H1 (cell line): ENCODE data around the gene VEZT. TPM values are rescaled to one million over a fixed set of nuclear protein-coding genes. Genes with fewer than 3 reads are reported as not detected.

Source experiments
- CTCF ChIA-PET: fragments of 300-600 bp; sonication (Branson Sonifier 250); formaldehyde crosslinking; loops from one replicate; lab custom pipeline; 2021; ENCODE audit not compliant: partially characterized antibody; lab: Charles Lee
- POLR2A ChIA-PET: fragments of 300-600 bp; sonication (Branson Sonifier 250); formaldehyde crosslinking; loops from one replicate; lab custom pipeline; 2021; ENCODE audit warnings: inconsistent platforms; ENCODE audit not compliant: partially characterized antibody; lab: Charles Lee
- DNase-seq, 2 experiments: peaks; one replicate each; pipeline versions ENCODE4 v3.0.0 to v3.0.0-alpha.2; 2010 to 2022; ENCODE audit warnings: low spot score in 2 of 2, low read depth in 1 of 2, mixed read lengths in 1 of 2
- FAIRE-seq: peaks from 2 replicates; lab custom pipeline; 2011; peaks lifted over from hg19 to GRCh38; lab: Jason Lieb, UNC
- H2AFZ ChIP-seq: 2 replicates; pipeline ENCODE4 v1.8.1; 2012; ENCODE audit warnings: low read length, inconsistent platforms
- H2AK5ac ChIP-seq: 2 replicates; pipeline ENCODE4 v1.6.1; 2013; ENCODE audit warnings: low read depth, low read length
- H2BK120ac ChIP-seq: replicated peaks from 2 replicates; pipeline ENCODE3; 2013; ENCODE audit warnings: low read depth, low read length, inconsistent platforms
- H2BK12ac ChIP-seq: 2 replicates; pipeline ENCODE4 v1.6.1; 2013; ENCODE audit warnings: low read depth, low read length
- H2BK15ac ChIP-seq: 2 replicates; pipeline ENCODE4 v1.6.1; 2013; ENCODE audit warnings: low read length
- H2BK20ac ChIP-seq: 2 replicates; pipeline ENCODE4 v1.6.1; 2013; ENCODE audit warnings: low read length
- H2BK5ac ChIP-seq: 2 replicates; pipeline ENCODE4 v1.6.1; 2013; ENCODE audit warnings: low read depth, low read length
- H3K14ac ChIP-seq: 2 replicates; pipeline ENCODE4 v1.6.1; 2013; ENCODE audit warnings: inconsistent platforms; ENCODE audit not compliant: insufficient read length
- H3K18ac ChIP-seq: 2 replicates; pipeline ENCODE4 v1.6.1; 2013; ENCODE audit warnings: low read length; ENCODE audit errors: extremely low read depth
- H3K23ac ChIP-seq: 2 replicates; pipeline ENCODE4 v1.6.1; 2013; ENCODE audit warnings: inconsistent platforms; ENCODE audit not compliant: insufficient read length
- H3K23me2 ChIP-seq: 2 replicates; pipeline ENCODE4 v1.6.1; 2013; ENCODE audit warnings: low read depth, low read length
- H3K27ac ChIP-seq: 2 replicates; pipeline ENCODE4 v1.6.1; 2011; ENCODE audit warnings: low read depth, low read length, inconsistent platforms
- H3K27me3 ChIP-seq, 4 experiments: replicated peaks in 1 of 4; 1 replicate in 1 of 4; 2 replicates in 3 of 4; pipeline versions ENCODE4 v1.6.1 to v1.8.1; 2011 to 2013; ENCODE audit warnings: low read length in 3 of 4, mild to moderate bottlenecking in 3 of 4, inconsistent platforms in 2 of 4, mixed read lengths in 2 of 4, moderate library complexity in 1 of 4; ENCODE audit not compliant: control insufficient read depth in 3 of 4, insufficient read depth in 3 of 4; ENCODE audit errors: extremely low read depth in 1 of 4
- H3K36me3 ChIP-seq, 4 experiments: 2 replicates each; pipeline versions ENCODE4 v1.6.1 to v1.8.1; 2011 to 2013; ENCODE audit warnings: mild to moderate bottlenecking in 4 of 4, low read length in 3 of 4, moderate library complexity in 2 of 4, control low read depth in 1 of 4, inconsistent platforms in 1 of 4; ENCODE audit not compliant: insufficient read depth in 4 of 4, control insufficient read depth in 2 of 4
- H3K4ac ChIP-seq: replicated peaks from 2 replicates; pipeline ENCODE3; 2013; ENCODE audit warnings: low read length, low read depth, mixed read lengths, inconsistent platforms; ENCODE audit not compliant: insufficient read length
- H3K4me1 ChIP-seq, 4 experiments: replicated peaks in 1 of 4; 1 replicate in 1 of 4; 2 replicates in 3 of 4; pipeline versions ENCODE4 v1.6.1 to v1.8.1; 2011 to 2013; ENCODE audit warnings: low read length in 3 of 4, inconsistent platforms in 2 of 4, mixed read lengths in 1 of 4; ENCODE audit not compliant: insufficient read depth in 4 of 4, control insufficient read depth in 3 of 4
- H3K4me2 ChIP-seq, 2 experiments: 2 replicates each; pipeline versions ENCODE4 v1.6.1 to v1.8.1; 2011 to 2013; ENCODE audit warnings: low read depth in 2 of 2, low read length in 2 of 2, control low read depth in 1 of 2, inconsistent platforms in 1 of 2, mild to moderate bottlenecking in 1 of 2; ENCODE audit not compliant: insufficient read depth in 1 of 2
- H3K4me3 ChIP-seq, 4 experiments: fragments of 200-600, 300-600 bp in 1 of 4; sonication (generic), shearing (Covaris generic), sonication (Bioruptor Twin) in 1 of 4; 2 replicates each; pipeline versions ENCODE4 v1.5.1 to v1.8.1; 2011 to 2016; ENCODE audit warnings: low read length in 4 of 4, low read depth in 3 of 4, control low read depth in 2 of 4, inconsistent platforms in 2 of 4, mild to moderate bottlenecking in 2 of 4, mixed read lengths in 1 of 4, moderate library complexity in 1 of 4; ENCODE audit not compliant: insufficient read depth in 2 of 4; ENCODE audit errors: extremely low read depth in 1 of 4
- H3K56ac ChIP-seq: replicated peaks from 2 replicates; pipeline ENCODE3; 2013; ENCODE audit warnings: low read depth, mild to moderate bottlenecking, mixed read lengths, low read length, inconsistent platforms; ENCODE audit not compliant: insufficient read length
- H3K79me1 ChIP-seq: 2 replicates; pipeline ENCODE4 v1.6.1; 2013; ENCODE audit warnings: low read depth, low read length, control low read depth
- H3K79me2 ChIP-seq, 2 experiments: 2 replicates each; pipeline versions ENCODE4 v1.6.1 to v1.8.1; 2012 to 2013; ENCODE audit warnings: low read length in 2 of 2, mild to moderate bottlenecking in 2 of 2, inconsistent platforms in 1 of 2; ENCODE audit not compliant: insufficient read depth in 2 of 2, control insufficient read depth in 1 of 2
- H3K9ac ChIP-seq, 4 experiments: replicated peaks in 1 of 4; 1 replicate in 1 of 4; 2 replicates in 3 of 4; pipeline versions ENCODE4 v1.6.1 to v1.8.1; 2011 to 2013; ENCODE audit warnings: low read depth in 3 of 4, low read length in 3 of 4, control low read depth in 2 of 4, mild to moderate bottlenecking in 2 of 4, moderate library complexity in 2 of 4, inconsistent platforms in 1 of 4; ENCODE audit errors: extremely low read depth in 1 of 4
- H3K9me3 ChIP-seq, 2 experiments: 2 replicates each; pipeline versions ENCODE4 v1.6.1 to v1.8.1; 2012 to 2013; ENCODE audit warnings: mild to moderate bottlenecking in 2 of 2, moderate library complexity in 2 of 2, control low read depth in 1 of 2, inconsistent platforms in 1 of 2, low read depth in 1 of 2, low read length in 1 of 2, mixed read lengths in 1 of 2; ENCODE audit not compliant: insufficient read depth in 2 of 2
- H4K20me1 ChIP-seq, 2 experiments: replicated peaks in 1 of 2; 2 replicates each; pipeline versions ENCODE3 to v1.8.1; 2011 to 2013; ENCODE audit warnings: inconsistent platforms in 2 of 2, low read length in 2 of 2, mild to moderate bottlenecking in 1 of 2; ENCODE audit not compliant: insufficient read depth in 2 of 2, control insufficient read depth in 1 of 2
- H4K5ac ChIP-seq: 2 replicates; pipeline ENCODE4 v1.6.1; 2013; ENCODE audit warnings: low read length, low read depth, mixed read lengths, inconsistent platforms; ENCODE audit not compliant: insufficient read length
- H4K8ac ChIP-seq: 2 replicates; pipeline ENCODE4 v1.8.0; 2013; ENCODE audit warnings: mild to moderate bottlenecking, moderate library complexity, low read length, inconsistent platforms; ENCODE audit not compliant: insufficient read depth; ENCODE audit errors: extremely low read depth
- H4K91ac ChIP-seq: replicated peaks from 2 replicates; pipeline ENCODE3; 2013; ENCODE audit warnings: low read length, mixed read lengths, inconsistent platforms; ENCODE audit not compliant: insufficient read length
- SP2 ChIP-seq: IDR thresholded peaks from 2 replicates; pipeline ENCODE4 v1.6.1; 2012; ENCODE audit warnings: mild to moderate bottlenecking, low read length, inconsistent platforms
- TBP ChIP-seq: IDR thresholded peaks from 2 replicates; pipeline ENCODE4 v1.6.1; 2011; ENCODE audit warnings: low read depth, low read length, improper control_type of control experiment
- WGBS, 2 experiments: shearing (Covaris generic) in 1 of 2; methylation state at CpG; one replicate each; pipeline versions ENCODE4 v1.1.6 to v1.1.7; 2013 to 2015; ENCODE audit warnings: low lambda C conversion rate in 2 of 2, mixed read lengths in 2 of 2, inconsistent platforms in 1 of 2, low coverage in 1 of 2, missing lambda C conversion rate in 1 of 2; ENCODE audit not compliant: insufficient replicate concordance in 2 of 2, insufficient coverage in 1 of 2, insufficient read length in 1 of 2; ENCODE audit errors: extremely low coverage in 1 of 2, missing lambda C conversion rate in 1 of 2; 5-methylcytosine and 5-hydroxymethylcytosine counted together
- polyA plus RNA-seq, 7 experiments: library from polyadenylated mRNA; depleted of rRNA in 3 of 7; stranded (reverse) in 5 of 7; unstranded in 2 of 7; fragments of >200 nt in 5 of 7; fragments of 200-250 nt in 2 of 7; gene quantifications; 1 replicate in 5 of 7; 2 replicates in 1 of 7; 4 replicates in 1 of 7; pipeline versions ENCODE4 v1.2.1 to v1.2.3, GENCODE V29; 2011 to 2013; ENCODE audit warnings: missing spikeins in 2 of 7, mixed read lengths in 2 of 7
- total RNA-seq: library from RNA; stranded (reverse); fragmentation: NEBNext Ultra II Directional; extraction: Animal tissue kit (Norgen Biotek cat#: 25700); gene quantifications from 2 replicates; pipeline ENCODE4 v1.2.1, GENCODE V29; 2021
- TF ChIP-seq, protein P1 (sequence below), 3 experiments: IDR thresholded peaks; 1 replicate in 2 of 3; 2 replicates in 1 of 3; pipeline versions ENCODE4 v1.5.1 to v1.6.1; 2011; ENCODE audit warnings: low read length in 3 of 3, mild to moderate bottlenecking in 3 of 3, inconsistent platforms in 2 of 3, low read depth in 1 of 3, moderate library complexity in 1 of 3; ENCODE audit not compliant: insufficient read depth in 1 of 3; ENCODE audit errors: control extremely low read depth in 1 of 3
- TF ChIP-seq, protein P2 (sequence below): IDR thresholded peaks from 2 replicates; pipeline ENCODE4 v1.6.1; 2011; ENCODE audit warnings: low read depth, mild to moderate bottlenecking, low read length; ENCODE audit not compliant: insufficient read depth

Gene VEZT
- total and polyA plus RNA-seq, 2 of the 8 experiments (the other 6 are each of a cell fraction or from before 2014, with no cell fraction given) = 44.0 to 56.1 TPM

DNA sequence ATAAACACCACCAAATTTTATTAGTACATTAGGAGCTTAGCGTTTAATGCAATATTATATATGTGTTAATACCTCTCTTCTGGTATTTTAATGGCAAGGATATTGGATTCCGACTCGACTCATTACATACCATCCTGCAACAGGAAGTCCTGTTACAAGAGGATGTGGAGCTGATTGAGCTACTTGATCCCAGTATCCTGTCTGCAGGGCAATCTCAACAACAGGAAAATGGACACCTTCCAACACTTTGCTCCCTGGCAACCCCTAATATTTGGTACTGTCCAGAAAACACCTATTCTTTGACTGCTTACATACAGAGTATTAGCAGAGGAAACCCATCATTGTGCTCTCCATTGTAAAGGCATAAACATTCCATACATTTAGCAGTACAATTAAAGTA lies 45.2 kb downstream of the VEZT start:
- Histone ChIP-seq H3K4me1 (no peaks in the 10 kb centered on the region), H3K4me2 (no peak overlapping the region), H2BK120ac (no peak overlapping the region), H3K36me3 (peaks cover 1 to 33% (median 11%) of the 10 kb centered on the region in 4 experiments; a peak in 6 of 8 replicates), H3K56ac (no peak overlapping the region), H3K23me2 (no peaks in the 10 kb centered on the region), H2BK12ac (no peak overlapping the region), H4K8ac (no peak overlapping the region), H4K91ac (no peak overlapping the region), H2AK5ac (no peak overlapping the region), H3K18ac (no peak overlapping the region)
- 93% methylated on average over 3 of the region's 3 CpGs; no CpG with 5 or more reads in 1 of the 2 experiments for WGBS, 2 experiments
- DNase-seq = no peak
- CTCF ChIA-PET = interaction anchor here (0.6 to 1.6 kb wide), 6 partner anchors 9 to 146 kb away, joined by 3 to 4 read pairs (median 3); no protein-coding TSS in a partner anchor
- TF ChIP-seq SP2 = no peak
- no peak for TF ChIP-seq TBP
- TF ChIP-seq, protein P1, sequence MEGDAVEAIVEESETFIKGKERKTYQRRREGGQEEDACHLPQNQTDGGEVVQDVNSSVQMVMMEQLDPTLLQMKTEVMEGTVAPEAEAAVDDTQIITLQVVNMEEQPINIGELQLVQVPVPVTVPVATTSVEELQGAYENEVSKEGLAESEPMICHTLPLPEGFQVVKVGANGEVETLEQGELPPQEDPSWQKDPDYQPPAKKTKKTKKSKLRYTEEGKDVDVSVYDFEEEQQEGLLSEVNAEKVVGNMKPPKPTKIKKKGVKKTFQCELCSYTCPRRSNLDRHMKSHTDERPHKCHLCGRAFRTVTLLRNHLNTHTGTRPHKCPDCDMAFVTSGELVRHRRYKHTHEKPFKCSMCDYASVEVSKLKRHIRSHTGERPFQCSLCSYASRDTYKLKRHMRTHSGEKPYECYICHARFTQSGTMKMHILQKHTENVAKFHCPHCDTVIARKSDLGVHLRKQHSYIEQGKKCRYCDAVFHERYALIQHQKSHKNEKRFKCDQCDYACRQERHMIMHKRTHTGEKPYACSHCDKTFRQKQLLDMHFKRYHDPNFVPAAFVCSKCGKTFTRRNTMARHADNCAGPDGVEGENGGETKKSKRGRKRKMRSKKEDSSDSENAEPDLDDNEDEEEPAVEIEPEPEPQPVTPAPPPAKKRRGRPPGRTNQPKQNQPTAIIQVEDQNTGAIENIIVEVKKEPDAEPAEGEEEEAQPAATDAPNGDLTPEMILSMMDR (IDR thresholded peaks at IDR 0.05; ENCODE audit: control extremely low read depth in 1 of 3, insufficient read depth in 1 of 3, low read depth in 1 of 3, low read length in 3 of 3) = no peak
- TF ChIP-seq, protein P2, sequence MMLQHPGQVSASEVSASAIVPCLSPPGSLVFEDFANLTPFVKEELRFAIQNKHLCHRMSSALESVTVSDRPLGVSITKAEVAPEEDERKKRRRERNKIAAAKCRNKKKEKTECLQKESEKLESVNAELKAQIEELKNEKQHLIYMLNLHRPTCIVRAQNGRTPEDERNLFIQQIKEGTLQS = no peak
- TF ChIP-seq, all 59 proteins: peak for 0
- FAIRE-seq = no peak
- Histone ChIP-seq H2AFZ (no peak overlapping the region), H3K9me3 (no peaks in the 10 kb centered on the region), H2BK20ac (no peak overlapping the region), H3K27ac (no peak overlapping the region), H2BK15ac (no peak overlapping the region), H3K79me1 (no peaks in the 10 kb centered on the region), H3K27me3 (no peaks in the 10 kb centered on the region), H4K5ac (no peak overlapping the region), H2BK5ac (no peak overlapping the region), H4K20me1 (no peaks in the 10 kb centered on the region), H3K9ac (no peak overlapping the region), H3K14ac (no peak overlapping the region), H3K23ac (no peak overlapping the region), H3K4me3 (no peak overlapping the region), H3K79me2 (0 out of 4 replicates have a peak, but pooled peaks cover 0 to 4% of the 10 kb centered on the region in 2 experiments), H3K4ac (no peak overlapping the region)
- POLR2A ChIA-PET = interaction anchor here (1.2 kb wide), 2 partner anchors 86 to 206 kb away, joined by 3 to 4 read pairs; no protein-coding TSS in a partner anchor
